ENCODE results near the gene BOK.

Gene BOK

GRCh38 chr2:241595600-241596140 lies 37.1 kb downstream of the BOK start:
- DNase-seq, result no peak

- no peak for DNase-seq
These were observed 39.0 kb downstream of the BOK start for GRCh38 chr2:241597561-241597960.

GRCh38 chr2:241598061-241598460 lies 39.5 kb downstream of the BOK start:
- no peak for DNase-seq

- DNase-seq, result no peak
These were observed 39.9 kb downstream of the BOK start for GRCh38 chr2:241598487-241598886.

GRCh38 chr2:241599615-241600014 lies 41.1 kb downstream of the BOK start:
- no peak for DNase-seq

GRCh38 chr2:241601841-241602240 lies 43.3 kb downstream of the BOK start:
- DNase-seq, result no peak

- DNase-seq, result no peak
These were observed 44.2 kb downstream of the BOK start for GRCh38 chr2:241602720-241603119.

- no peak for DNase-seq
These were observed 45.1 kb downstream of the BOK start for GRCh38 chr2:241603686-241604085.

- no peak for DNase-seq
These were observed 47.6 kb downstream of the BOK start for GRCh38 chr2:241606186-241606585.

- DNase-seq, result no peak
These were observed 48.8 kb downstream of the BOK start for GRCh38 chr2:241607162-241607885.

GRCh38 chr2:241608881-241609280 lies 50.3 kb downstream of the BOK start:
- DNase-seq, result no peak

GRCh38 chr2:241609859-241610793 lies 51.6 kb downstream of the BOK start:
- DNase-seq, result peak in 53 of 56 donors; percentile 11 to 86 (median 59)

GRCh38 chr2:241611062-241611461 lies 52.5 kb downstream of the BOK start:
- no peak for DNase-seq

- DNase-seq, result no peak
These were observed 53.8 kb downstream of the BOK start for GRCh38 chr2:241612156-241613016.

- no peak for DNase-seq
These were observed 54.7 kb downstream of the BOK start for GRCh38 chr2:241613017-241613780.

GRCh38 chr2:241615041-241615440 lies 56.5 kb downstream of the BOK start:
- DNase-seq, result no peak

- no peak for DNase-seq
These were observed 57.0 kb downstream of the BOK start for GRCh38 chr2:241615522-241616052.

- no peak for DNase-seq
These were observed 57.9 kb downstream of the BOK start for GRCh38 chr2:241616168-241617125.
